Kidney (tissue), 14 donors: ENCODE data around the gene DNAJB8. TPM values are rescaled to one million over a fixed set of nuclear protein-coding genes. Genes with fewer than 3 reads are reported as not detected.

Experiments used
- DNase-seq, 5 donors: peaks; one replicate each; pipeline ENCODE4 v3.0.0-alpha.2; 2013 to 2020
- FAIRE-seq: peaks from 2 replicates; lab custom pipeline; 2012; peaks lifted over from hg19 to GRCh38; lab: Jason Lieb, UNC
- H3K27ac ChIP-seq, 2 donors: one replicate each; pipeline ENCODE4 v1.7.0; 2013; ENCODE audit warnings: low read depth in 2 of 2, low read length in 2 of 2, inconsistent platforms in 1 of 2
- H3K27me3 ChIP-seq: one replicate; pipeline ENCODE4 v1.7.1; 2013; ENCODE audit warnings: low read length, inconsistent platforms; ENCODE audit not compliant: control insufficient read depth, insufficient read depth
- H3K36me3 ChIP-seq, 3 donors: one replicate each; pipeline versions ENCODE4 v1.7.0 to v1.7.1; 2013; ENCODE audit warnings: low read length in 3 of 3, control low read depth in 1 of 3, inconsistent platforms in 1 of 3; ENCODE audit not compliant: insufficient read depth in 3 of 3, control insufficient read depth in 2 of 3
- H3K4me1 ChIP-seq, 3 donors: one replicate each; pipeline versions ENCODE4 v1.7.0 to v1.7.1; 2013; ENCODE audit warnings: low read length in 3 of 3, inconsistent platforms in 1 of 3, low read depth in 1 of 3; ENCODE audit not compliant: control insufficient read depth in 2 of 3, insufficient read depth in 2 of 3
- H3K4me3 ChIP-seq, 3 donors: one replicate each; pipeline versions ENCODE4 v1.7.0 to v1.8.1; 2013; ENCODE audit warnings: low read length in 3 of 3, control low read depth in 1 of 3, inconsistent platforms in 1 of 3
- H3K9ac ChIP-seq, 3 donors: one replicate each; pipeline versions ENCODE4 v1.7.0 to v1.7.1; 2013; ENCODE audit warnings: low read length in 3 of 3, control low read depth in 1 of 3, inconsistent platforms in 1 of 3
- H3K9me3 ChIP-seq, 3 donors: one replicate each; pipeline versions ENCODE4 v1.7.0 to v1.7.1; 2013; ENCODE audit warnings: low read length in 3 of 3, control low read depth in 1 of 3, inconsistent platforms in 1 of 3; ENCODE audit not compliant: control insufficient read depth in 2 of 3, insufficient read depth in 1 of 3
- intact Hi-C: fragments of 100-400 bp; cut with DNase I; formaldehyde crosslinking; loops from one replicate; pipeline ENCODE4 v1.11.1; 2022
- polyA plus RNA-seq: library from polyadenylated mRNA; stranded (reverse); fragments of 350-450 nt; fragmentation: Illumina TruSeq; extraction: RNeasy Lipid Tissue Mini Kit (QIAGEN cat#74804); gene quantifications from one replicate; pipeline ENCODE4 v1.2.3, GENCODE V29; 2014; ENCODE audit warnings: low read depth, low replicate concordance; ENCODE audit not compliant: insufficient read depth
- total RNA-seq: library from RNA; stranded (reverse); fragmentation: NEBNext Ultra II Directional; extraction: Animal tissue kit (Norgen Biotek cat#: 25700); gene quantifications from one replicate; pipeline ENCODE4 v1.2.1, GENCODE V29; 2021
- TF ChIP-seq, protein P1 (sequence below): IDR thresholded peaks from 3 replicates; pipeline ENCODE4 v1.5.1; 2012; ENCODE audit warnings: mild to moderate bottlenecking, moderate library complexity, borderline replicate concordance; ENCODE audit not compliant: insufficient read depth; ENCODE audit errors: extremely low read depth
- donor health status: control.
- donor health status: control.
- donor health status: control.
- donor health status: control.
- donor health status: control.
- donor health status: DM: yes; HTN: yes; CAD: no.
- donor health status: Normal renal cell carcinoma (clear cell type).

DNAJB8 gene
- total and polyA plus RNA-seq, 2 donors from 2014 or later: not detected

GRCh38 chr3:128424508-128425069 lies 42.1 kb downstream of the DNAJB8 start:
- intact Hi-C loops: loop anchor here (5.0 kb wide), 1 partner anchor 183 kb away; no protein-coding TSS in a partner anchor
- no peaks in the 10 kb centered on the region for H3K9me3 ChIP-seq
- no peak for FAIRE-seq
- H3K4me3 ChIP-seq: no peak overlapping the region
- no peak overlapping the region for H3K27ac ChIP-seq
- H3K27me3 ChIP-seq: no peaks in the 10 kb centered on the region
- TF ChIP-seq, protein P1, sequence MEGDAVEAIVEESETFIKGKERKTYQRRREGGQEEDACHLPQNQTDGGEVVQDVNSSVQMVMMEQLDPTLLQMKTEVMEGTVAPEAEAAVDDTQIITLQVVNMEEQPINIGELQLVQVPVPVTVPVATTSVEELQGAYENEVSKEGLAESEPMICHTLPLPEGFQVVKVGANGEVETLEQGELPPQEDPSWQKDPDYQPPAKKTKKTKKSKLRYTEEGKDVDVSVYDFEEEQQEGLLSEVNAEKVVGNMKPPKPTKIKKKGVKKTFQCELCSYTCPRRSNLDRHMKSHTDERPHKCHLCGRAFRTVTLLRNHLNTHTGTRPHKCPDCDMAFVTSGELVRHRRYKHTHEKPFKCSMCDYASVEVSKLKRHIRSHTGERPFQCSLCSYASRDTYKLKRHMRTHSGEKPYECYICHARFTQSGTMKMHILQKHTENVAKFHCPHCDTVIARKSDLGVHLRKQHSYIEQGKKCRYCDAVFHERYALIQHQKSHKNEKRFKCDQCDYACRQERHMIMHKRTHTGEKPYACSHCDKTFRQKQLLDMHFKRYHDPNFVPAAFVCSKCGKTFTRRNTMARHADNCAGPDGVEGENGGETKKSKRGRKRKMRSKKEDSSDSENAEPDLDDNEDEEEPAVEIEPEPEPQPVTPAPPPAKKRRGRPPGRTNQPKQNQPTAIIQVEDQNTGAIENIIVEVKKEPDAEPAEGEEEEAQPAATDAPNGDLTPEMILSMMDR: no peak
- H3K36me3 ChIP-seq: no peaks in the 10 kb centered on the region
- no peak overlapping the region for H3K9ac ChIP-seq
- DNase-seq: peak in 1 of 5 donors; percentile 46
- H3K4me1 ChIP-seq: peaks cover 0 to 13% (median 0%) of the 10 kb centered on the region in 3 donors

GRCh38 chr3:128423525-128424147 lies 43.1 kb downstream of the DNAJB8 start:
- Histone ChIP-seq H3K9ac (no peak overlapping the region), H3K4me1 (peaks cover 0 to 13% (median 0%) of the 10 kb centered on the region in 3 donors), H3K9me3 (no peaks in the 10 kb centered on the region), H3K4me3 (no peak overlapping the region), H3K27me3 (no peaks in the 10 kb centered on the region), H3K36me3 (no peaks in the 10 kb centered on the region), H3K27ac (no peak overlapping the region)
- intact Hi-C loops: no loop called here
- no peak for FAIRE-seq
- TF ChIP-seq, protein P1: no peak
- peak in 1 of 5 donors; percentile 61 for DNase-seq

DNA sequence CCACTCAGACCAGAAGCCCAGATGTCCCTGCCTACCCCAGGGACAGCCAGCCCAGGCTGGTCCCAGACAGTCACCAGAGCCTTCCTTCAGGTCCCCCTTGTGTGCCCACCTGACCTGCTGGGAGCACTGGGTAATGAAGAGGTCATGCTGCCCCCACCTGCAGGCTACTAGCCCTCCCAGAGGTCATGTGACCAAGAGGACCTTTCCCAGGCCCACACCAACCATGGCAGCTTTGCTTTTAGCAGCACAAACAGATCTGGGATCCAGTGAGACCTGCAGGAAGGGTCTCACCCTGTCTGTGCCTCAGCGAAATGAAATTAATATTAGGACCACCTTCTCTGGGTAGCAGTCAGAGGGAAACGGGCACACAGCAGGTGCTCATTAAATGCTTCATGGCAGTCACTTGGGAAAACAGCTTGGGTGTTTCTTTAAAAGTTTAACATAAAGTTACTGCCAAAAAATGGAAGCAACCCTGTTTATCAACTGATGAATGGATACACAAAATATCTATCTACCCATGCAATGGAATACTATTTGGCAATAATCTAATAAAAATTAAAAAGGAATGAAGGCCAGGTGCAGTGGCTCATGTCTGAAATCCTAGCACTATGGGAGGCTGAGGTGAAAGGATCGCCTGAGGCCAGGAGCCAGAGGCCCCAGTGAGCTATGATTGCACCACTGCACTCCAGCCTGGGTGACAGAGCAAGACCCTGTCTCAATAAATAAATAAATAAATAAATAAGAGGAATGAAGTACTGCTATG lies 43.7 kb downstream of the DNAJB8 start:
- intact Hi-C loops: no loop called here
- no peaks in the 10 kb centered on the region for H3K9me3 ChIP-seq
- H3K36me3 ChIP-seq: no peaks in the 10 kb centered on the region
- no peak overlapping the region for H3K27ac ChIP-seq
- no peaks in the 10 kb centered on the region for H3K27me3 ChIP-seq
- peaks cover 0 to 13% (median 0%) of the 10 kb centered on the region in 3 donors for H3K4me1 ChIP-seq
- FAIRE-seq (no peak), DNase-seq (no peak)
- TF ChIP-seq, protein P1: no peak
- H3K4me3 ChIP-seq: no peak overlapping the region
- no peak overlapping the region for H3K9ac ChIP-seq
